GM23338 (cell line): Measurements from ENCODE around the gene CYBRD1. TPM values are rescaled to one million over a fixed set of nuclear protein-coding genes. Genes with fewer than 3 reads are reported as not detected.

Source experiments
- ATAC-seq: fragments of 200-7000 bp; cut with Tn5 transposase; 3 replicates; pipeline ENCODE4 v1.9.1; 2020
- DNase-seq: peaks from one replicate; pipeline ENCODE4 v3.0.0-alpha.2; 2015; ENCODE audit warnings: low spot score
- H2AFZ ChIP-seq: fragments of 200-600 bp; sonication (generic); 2 replicates; pipeline ENCODE4 v1.8.0; 2016; ENCODE audit warnings: antibody characterized with exemption, mild to moderate bottlenecking, moderate library complexity
- H3F3A ChIP-seq: fragments of 200-600 bp; sonication (generic); replicated peaks from 2 replicates; pipeline ENCODE4 v1.8.0; 2017; ENCODE audit warnings: antibody characterized with exemption, mixed run types, low read depth
- H3K27ac ChIP-seq: fragments of 200-600 bp; sonication (generic); 2 replicates; pipeline ENCODE4 v1.6.1; 2016; ENCODE audit warnings: low read depth
- H3K27me3 ChIP-seq: fragments of 200-600 bp; sonication (generic); 2 replicates; pipeline ENCODE4 v1.8.0; 2016; ENCODE audit warnings: mild to moderate bottlenecking, mixed run types, moderate library complexity; ENCODE audit not compliant: insufficient read depth
- H3K36me3 ChIP-seq: fragments of 200-600 bp; sonication (generic); 2 replicates; pipeline ENCODE4 v1.8.0; 2016; ENCODE audit warnings: mild to moderate bottlenecking; ENCODE audit not compliant: insufficient read depth
- H3K4me1 ChIP-seq: fragments of 200-600 bp; sonication (generic); 2 replicates; pipeline ENCODE4 v1.8.0; 2016; ENCODE audit warnings: mild to moderate bottlenecking, moderate library complexity; ENCODE audit not compliant: insufficient read depth
- H3K4me2 ChIP-seq: fragments of 200-600 bp; sonication (generic); 2 replicates; pipeline ENCODE4 v1.7.1; 2017; ENCODE audit warnings: mixed run types
- H3K4me3 ChIP-seq: fragments of 200-600 bp; sonication (generic); 2 replicates; pipeline ENCODE4 v1.6.1; 2016; ENCODE audit warnings: mixed run types
- H3K79me2 ChIP-seq: fragments of 200-600 bp; sonication (generic); replicated peaks from 2 replicates; pipeline ENCODE4 v1.8.0; 2017; ENCODE audit warnings: mild to moderate bottlenecking; ENCODE audit not compliant: insufficient read depth
- H3K9me2 ChIP-seq: fragments of 200-600 bp; sonication (generic); 2 replicates; pipeline ENCODE4 v1.8.0; 2017; ENCODE audit not compliant: insufficient read depth
- H4K20me1 ChIP-seq: fragments of 200-600 bp; sonication (generic); replicated peaks from 2 replicates; pipeline ENCODE4 v1.8.0; 2017; ENCODE audit warnings: mild to moderate bottlenecking; ENCODE audit not compliant: insufficient read depth
- H3K27ac Mint-ChIP-seq: 2 replicates; pipeline ENCODE4 v1.8.0; 2020; ENCODE audit warnings: inconsistent platforms, mild to moderate bottlenecking, moderate library complexity, mixed read lengths
- H3K27me3 Mint-ChIP-seq: 3 replicates; pipeline ENCODE4 v1.8.0; 2022; ENCODE audit warnings: low read depth, mild to moderate bottlenecking, moderate library complexity, mixed read lengths, inconsistent platforms; ENCODE audit not compliant: insufficient read depth, poor library complexity
- H3K36me3 Mint-ChIP-seq: 3 replicates; pipeline ENCODE4 v1.8.0; 2021; ENCODE audit warnings: low read depth, mild to moderate bottlenecking, inconsistent platforms, moderate library complexity, mixed read lengths
- H3K4me1 Mint-ChIP-seq: 3 replicates; pipeline ENCODE4 v1.8.0; 2020; ENCODE audit warnings: mild to moderate bottlenecking, inconsistent platforms, mixed read lengths
- H3K4me3 Mint-ChIP-seq: 3 replicates; pipeline ENCODE4 v1.8.0; 2021; ENCODE audit warnings: moderate library complexity, mild to moderate bottlenecking, inconsistent platforms, mixed read lengths
- H3K9me3 Mint-ChIP-seq: 3 replicates; pipeline ENCODE4 v1.8.0; 2020; ENCODE audit warnings: moderate library complexity, mild to moderate bottlenecking, inconsistent platforms, mixed read lengths
- CREB1 ChIP-seq: fragments of 250-450 bp; sonication (Bioruptor Pico); IDR thresholded peaks from 2 replicates; pipeline ENCODE4 v1.5.0; 2020; ENCODE audit warnings: low read depth, mild to moderate bottlenecking, moderate library complexity
- CTCF ChIP-seq, 2 experiments: fragments of 200-600 bp in 1 of 2; sonication (generic) in 1 of 2; conservative IDR thresholded peaks; 2 replicates each; pipeline versions ENCODE4 v1.5.1 to v1.6.1; 2016 to 2017; ENCODE audit warnings: antibody characterized with exemption in 2 of 2, low read depth in 2 of 2, mild to moderate bottlenecking in 2 of 2, moderate library complexity in 1 of 2
- ETS1 ChIP-seq: IDR thresholded peaks from 2 replicates; pipeline ENCODE4 v1.6.1; 2016; ENCODE audit warnings: antibody characterized with exemption
- EZH2 ChIP-seq: fragments of 200-600 bp; sonication (generic); IDR thresholded peaks from one replicate; pipeline ENCODE4 v1.8.0; 2017; ENCODE audit warnings: antibody characterized with exemption, mild to moderate bottlenecking, low read depth; ENCODE audit not compliant: unreplicated experiment
- EZH2phosphoT487 ChIP-seq: fragments of 200-600 bp; sonication (generic); IDR thresholded peaks from one replicate; pipeline ENCODE4 v1.8.1; 2018; ENCODE audit warnings: antibody characterized with exemption; ENCODE audit not compliant: unreplicated experiment
- NANOG ChIP-seq: IDR thresholded peaks from 2 replicates; pipeline ENCODE4 v1.6.1; 2016; ENCODE audit warnings: antibody characterized with exemption, borderline replicate concordance
- POLR2AphosphoS5 ChIP-seq: IDR thresholded peaks from 2 replicates; pipeline ENCODE4 v1.6.1; 2016; ENCODE audit warnings: antibody characterized with exemption, low read depth
- ZNF114 ChIP-seq: fragments of 250-450 bp; sonication (Bioruptor Pico); IDR thresholded peaks from 2 replicates; pipeline ENCODE4 v1.5.0; 2020; ENCODE audit warnings: mild to moderate bottlenecking, moderate library complexity
- polyA plus RNA-seq: library from polyadenylated mRNA; unstranded; fragments of >200 nt; fragmentation: Nextera tagmentation; extraction: Ambion mirVana; gene quantifications from 2 replicates; pipeline ENCODE4 v1.2.1, GENCODE V29; 2016
- total RNA-seq: library from RNA; depleted of rRNA; stranded (reverse); fragments of >200 nt; shearing (Covaris generic); gene quantifications from 2 replicates; pipeline ENCODE4 v1.2.3, GENCODE V29; 2014
- TF ChIP-seq, protein P1 (sequence below): IDR thresholded peaks from one replicate; pipeline ENCODE4 v1.6.1; 2018; ENCODE audit warnings: antibody characterized with exemption; ENCODE audit not compliant: unreplicated experiment

The CYBRD1 gene
- total and polyA plus RNA-seq, 2 experiments from 2014 or later, result 3.4 to 5.3 TPM

DNA sequence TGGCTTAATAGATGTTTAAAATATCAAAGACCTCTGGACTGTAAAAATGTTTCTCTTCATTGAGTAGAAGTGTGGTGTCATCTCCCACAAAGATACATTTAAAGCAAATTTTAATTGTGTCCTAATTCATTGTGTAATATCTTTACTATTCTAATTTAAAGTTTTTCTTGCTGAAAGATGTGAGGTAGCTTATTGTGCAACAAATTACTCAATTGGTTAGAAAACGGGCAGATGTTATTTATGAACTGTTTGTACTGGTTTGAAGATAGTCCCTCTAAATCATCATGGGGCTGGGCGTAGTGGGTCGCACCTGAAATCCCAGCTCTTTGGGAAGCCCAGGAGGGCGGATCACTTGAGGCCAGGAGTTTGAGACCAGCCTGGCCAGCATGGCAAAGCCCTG lies 65.3 kb downstream of the CYBRD1 start (continued):
- TF ChIP-seq ZNF114 (CRISPR knock-in tag), result no peak
- no peak for TF ChIP-seq EZH2phosphoT487
- no peak for TF ChIP-seq EZH2
- TF ChIP-seq ETS1, result no peak
- TF ChIP-seq CTCF (conservative IDR thresholded peaks at IDR 0.05; ENCODE audit: low read depth in 2 of 2), result no peak

DNA sequence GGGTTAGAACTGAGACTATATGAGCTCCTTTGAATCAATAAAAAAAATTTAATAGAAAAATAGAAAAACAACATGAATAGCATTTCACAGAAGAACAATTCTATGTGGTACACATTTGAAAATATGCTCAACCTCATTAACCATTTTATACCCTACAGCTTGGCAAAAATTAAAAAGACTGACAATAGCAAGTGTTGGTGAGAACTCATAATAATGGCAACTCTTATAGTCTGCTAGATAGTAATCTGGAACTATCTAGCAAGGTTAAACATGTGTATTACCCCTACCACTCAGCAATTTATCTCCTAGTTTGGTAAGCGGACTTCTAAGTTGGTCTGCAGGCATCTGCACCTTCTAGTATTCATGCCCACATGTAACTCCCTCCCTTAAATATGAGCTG lies 67.8 kb downstream of the CYBRD1 start:
- Mint-ChIP-seq H3K36me3 (no peaks in the 10 kb centered on the region), H3K27me3 (peaks cover 6% of the 10 kb centered on the region), H3K27ac (no peak overlapping the region), H3K4me3 (no peak overlapping the region), H3K4me1 (peaks cover 9% of the 10 kb centered on the region; the same call in 2 of the 3 replicates), H3K9me3 (no peaks in the 10 kb centered on the region; the same call in 2 of the 3 replicates)
- DNase-seq, result no peak
- ATAC-seq, result no peak
- no peaks in the 10 kb centered on the region for H3K4me1 ChIP-seq
- no peaks in the 10 kb centered on the region for H3K36me3 ChIP-seq
- no peaks in the 10 kb centered on the region for H3K79me2 ChIP-seq
- H3K27ac ChIP-seq, result no peak overlapping the region
- no peak overlapping the region for H3K4me3 ChIP-seq
- H3K27me3 ChIP-seq, result no peaks in the 10 kb centered on the region
- no peaks in the 10 kb centered on the region for H3F3A ChIP-seq
- no peak overlapping the region for H2AFZ ChIP-seq
- H3K9me2 ChIP-seq, result no peaks in the 10 kb centered on the region; the same call in 1 of the 2 replicates
- no peaks in the 10 kb centered on the region for H4K20me1 ChIP-seq
- no peak overlapping the region for H3K4me2 ChIP-seq
- TF ChIP-seq CREB1 (CRISPR knock-in tag), result no peak
- TF ChIP-seq CTCF (conservative IDR thresholded peaks at IDR 0.05; ENCODE audit: low read depth in 2 of 2), result no peak
- TF ChIP-seq ZNF114 (CRISPR knock-in tag), result no peak
- TF ChIP-seq, protein P1, sequence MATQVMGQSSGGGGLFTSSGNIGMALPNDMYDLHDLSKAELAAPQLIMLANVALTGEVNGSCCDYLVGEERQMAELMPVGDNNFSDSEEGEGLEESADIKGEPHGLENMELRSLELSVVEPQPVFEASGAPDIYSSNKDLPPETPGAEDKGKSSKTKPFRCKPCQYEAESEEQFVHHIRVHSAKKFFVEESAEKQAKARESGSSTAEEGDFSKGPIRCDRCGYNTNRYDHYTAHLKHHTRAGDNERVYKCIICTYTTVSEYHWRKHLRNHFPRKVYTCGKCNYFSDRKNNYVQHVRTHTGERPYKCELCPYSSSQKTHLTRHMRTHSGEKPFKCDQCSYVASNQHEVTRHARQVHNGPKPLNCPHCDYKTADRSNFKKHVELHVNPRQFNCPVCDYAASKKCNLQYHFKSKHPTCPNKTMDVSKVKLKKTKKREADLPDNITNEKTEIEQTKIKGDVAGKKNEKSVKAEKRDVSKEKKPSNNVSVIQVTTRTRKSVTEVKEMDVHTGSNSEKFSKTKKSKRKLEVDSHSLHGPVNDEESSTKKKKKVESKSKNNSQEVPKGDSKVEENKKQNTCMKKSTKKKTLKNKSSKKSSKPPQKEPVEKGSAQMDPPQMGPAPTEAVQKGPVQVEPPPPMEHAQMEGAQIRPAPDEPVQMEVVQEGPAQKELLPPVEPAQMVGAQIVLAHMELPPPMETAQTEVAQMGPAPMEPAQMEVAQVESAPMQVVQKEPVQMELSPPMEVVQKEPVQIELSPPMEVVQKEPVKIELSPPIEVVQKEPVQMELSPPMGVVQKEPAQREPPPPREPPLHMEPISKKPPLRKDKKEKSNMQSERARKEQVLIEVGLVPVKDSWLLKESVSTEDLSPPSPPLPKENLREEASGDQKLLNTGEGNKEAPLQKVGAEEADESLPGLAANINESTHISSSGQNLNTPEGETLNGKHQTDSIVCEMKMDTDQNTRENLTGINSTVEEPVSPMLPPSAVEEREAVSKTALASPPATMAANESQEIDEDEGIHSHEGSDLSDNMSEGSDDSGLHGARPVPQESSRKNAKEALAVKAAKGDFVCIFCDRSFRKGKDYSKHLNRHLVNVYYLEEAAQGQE, result no peak
- TF ChIP-seq ETS1, result no peak
- no peak for TF ChIP-seq POLR2AphosphoS5
- TF ChIP-seq NANOG, result no peak
